8988T (cell line): ENCODE results near the gene GPR89B.
"Not testable (repeated sequence)": the region's sequence is repeated elsewhere in the genome, so short reads cannot be mapped to it uniquely, and the experiment has no call there.

Source experiments
- DNase-seq: peaks from one replicate; pipeline ENCODE4 v3.0.0; 2011

The GPR89B gene

GRCh38 chr1:148037850-148038461 lies 109.7 kb downstream of the GPR89B start:
- not testable (repeated sequence) for DNase-seq

GRCh38 chr1:148038462-148039333 lies 110.5 kb downstream of the GPR89B start:
- DNase-seq, result peak; percentile 16
